NCI-H82 (cell line): Measurements from ENCODE around the gene MTUS2.
"Not testable (repeated sequence)": the region's sequence is repeated elsewhere in the genome, so short reads cannot be mapped to it uniquely, and the experiment has no call there.

Experiments used
- DNase-seq: peaks from one replicate; lab custom pipeline; 2025; lab: John Stamatoyannopoulos, UW

MTUS2 gene

GRCh38 chr13:28958018-28958417 is 137.9 kb downstream of the MTUS2 start:
- no peak for DNase-seq

GRCh38 chr13:28958441-28958840 is 138.3 kb downstream of the MTUS2 start:
- no peak for DNase-seq

- no peak for DNase-seq
Measured at GRCh38 chr13:28964052-28964451, 143.9 kb downstream of the MTUS2 start.

GRCh38 chr13:28964803-28965202 is 144.7 kb downstream of the MTUS2 start:
- DNase-seq = no peak

GRCh38 chr13:28967029-28967915 is 147.1 kb downstream of the MTUS2 start:
- no peak for DNase-seq

- DNase-seq = no peak
Measured at GRCh38 chr13:28976195-28976594, 156.1 kb downstream of the MTUS2 start.

GRCh38 chr13:28976636-28977035 is 156.5 kb downstream of the MTUS2 start:
- DNase-seq = no peak

GRCh38 chr13:28978574-28978973 is 158.4 kb downstream of the MTUS2 start:
- no peak for DNase-seq

- no peak for DNase-seq
Measured at GRCh38 chr13:28981530-28981929, 161.4 kb downstream of the MTUS2 start.

- no peak for DNase-seq
Measured at GRCh38 chr13:28983641-28984040, 163.5 kb downstream of the MTUS2 start.

GRCh38 chr13:28984326-28984725 is 164.2 kb downstream of the MTUS2 start:
- DNase-seq = no peak

- no peak for DNase-seq
Measured at GRCh38 chr13:28984825-28985224, 164.7 kb downstream of the MTUS2 start.

- not testable (repeated sequence) for DNase-seq
Measured at GRCh38 chr13:28990378-28990777, 170.2 kb downstream of the MTUS2 start.

- no peak for DNase-seq
Measured at GRCh38 chr13:28991764-28992163, 171.6 kb downstream of the MTUS2 start.

- DNase-seq = no peak
Measured at GRCh38 chr13:29000826-29001225, 180.7 kb downstream of the MTUS2 start.

- no peak for DNase-seq
Measured at GRCh38 chr13:29005035-29005762, 185.1 kb downstream of the MTUS2 start.

GRCh38 chr13:29005763-29006120 is 185.6 kb downstream of the MTUS2 start:
- no peak for DNase-seq

- no peak for DNase-seq
Measured at GRCh38 chr13:29006359-29006850, 186.3 kb downstream of the MTUS2 start.

GRCh38 chr13:29008296-29008695 is 188.2 kb downstream of the MTUS2 start:
- DNase-seq = no peak

GRCh38 chr13:29020314-29020713 is 200.2 kb downstream of the MTUS2 start:
- no peak for DNase-seq

- no peak for DNase-seq
Measured at GRCh38 chr13:29021311-29021710, 201.2 kb downstream of the MTUS2 start.

GRCh38 chr13:29021717-29022116 is 201.6 kb downstream of the MTUS2 start:
- no peak for DNase-seq

- DNase-seq = no peak
Measured at GRCh38 chr13:29022410-29022809, 202.3 kb downstream of the MTUS2 start.
